Endothelial cell of umbilical vein (primary cell): Measurements from ENCODE around the gene IL17RB. TPM values are rescaled to one million over a fixed set of nuclear protein-coding genes. Genes with fewer than 3 reads are reported as not detected.

ENCODE experiments used
- BruUV-seq: library from RNA; stranded (reverse); fragments of 400-500 nt; replicated peaks from 2 replicates; lab custom pipeline; 2021; lab: Mats Ljungman, UMichigan
- CTCF ChIA-PET: fragments of 300-600, 350-600 bp; sonication (Branson Sonifier 250); formaldehyde crosslinking; loops from one replicate; lab custom pipeline; 2021; ENCODE audit warnings: antibody characterized with exemption, inconsistent platforms; lab: Charles Lee
- POLR2A ChIA-PET: fragments of 300-600, 350-600 bp; sonication (Branson Sonifier 250); formaldehyde crosslinking; loops from one replicate; lab custom pipeline; 2021; ENCODE audit warnings: antibody characterized with exemption, inconsistent platforms; lab: Charles Lee
- DNase-seq: peaks from one replicate; pipeline ENCODE4 v3.0.0-alpha.2; 2011; ENCODE audit warnings: low read depth, low spot score
- FAIRE-seq: peaks from 2 replicates; lab custom pipeline; 2011; peaks lifted over from hg19 to GRCh38; lab: Jason Lieb, UNC
- H2AFZ ChIP-seq: 2 replicates; pipeline ENCODE4 v1.6.0; 2012; ENCODE audit warnings: low read depth, low read length, control low read depth, inconsistent platforms
- H3K27ac ChIP-seq: 2 replicates; pipeline ENCODE4 v1.5.1; 2011; ENCODE audit warnings: low read depth, mild to moderate bottlenecking, control low read depth, low read length, moderate library complexity; ENCODE audit not compliant: insufficient read depth
- H3K27me3 ChIP-seq, 2 experiments: 2 replicates each; pipeline versions ENCODE4 v1.6.0 to v1.6.1; 2011; ENCODE audit warnings: low read length in 2 of 2, mixed read lengths in 1 of 2; ENCODE audit not compliant: control insufficient read depth in 2 of 2, insufficient read depth in 2 of 2
- H3K36me3 ChIP-seq, 2 experiments: 2 replicates in 1 of 2; 3 replicates in 1 of 2; pipeline ENCODE4 v1.5.1; 2011; ENCODE audit warnings: low read length in 2 of 2, mild to moderate bottlenecking in 1 of 2, moderate library complexity in 1 of 2; ENCODE audit not compliant: control insufficient read depth in 2 of 2, insufficient read depth in 2 of 2; ENCODE audit errors: extremely low read depth in 1 of 2
- H3K4me1 ChIP-seq: 3 replicates; pipeline ENCODE4 v1.5.1; 2011; ENCODE audit warnings: mild to moderate bottlenecking, low read length; ENCODE audit not compliant: control insufficient read depth, insufficient read depth; ENCODE audit errors: extremely low read depth
- H3K4me2 ChIP-seq: 2 replicates; pipeline ENCODE4 v1.6.1; 2011; ENCODE audit warnings: low read length, control low read depth, mixed read lengths; ENCODE audit not compliant: insufficient read depth
- H3K4me3 ChIP-seq, 3 experiments: fragments of 200-600 bp in 1 of 3; sonication (generic), shearing (Covaris generic) in 1 of 3; replicated peaks in 1 of 3; 2 replicates each; pipeline ENCODE4 v1.5.1; 2011 to 2016; ENCODE audit warnings: control low read depth in 3 of 3, low read length in 3 of 3, mild to moderate bottlenecking in 2 of 3, inconsistent platforms in 1 of 3, low read depth in 1 of 3, moderate library complexity in 1 of 3; ENCODE audit not compliant: insufficient read depth in 1 of 3
- H3K79me2 ChIP-seq: 2 replicates; pipeline ENCODE4 v1.6.0; 2012; ENCODE audit warnings: low read length, inconsistent platforms; ENCODE audit not compliant: control insufficient read depth, insufficient read depth
- H3K9ac ChIP-seq: replicated peaks from 2 replicates; pipeline ENCODE3; 2011; ENCODE audit warnings: low read length, control low read depth; ENCODE audit not compliant: insufficient read depth; ENCODE audit errors: extremely low read depth
- H3K9me1 ChIP-seq: replicated peaks from 3 replicates; pipeline ENCODE4 v1.6.0; 2011; ENCODE audit warnings: mild to moderate bottlenecking, low read length; ENCODE audit not compliant: control insufficient read depth, insufficient read depth; ENCODE audit errors: extremely low read depth
- H3K9me3 ChIP-seq: replicated peaks from 2 replicates; pipeline ENCODE4 v1.5.1; 2012; ENCODE audit warnings: low read length, inconsistent platforms; ENCODE audit not compliant: control insufficient read depth, insufficient read depth
- H4K20me1 ChIP-seq: replicated peaks from 2 replicates; pipeline ENCODE3; 2011; ENCODE audit warnings: mild to moderate bottlenecking, low read length; ENCODE audit not compliant: control insufficient read depth, insufficient read depth; ENCODE audit errors: extremely low read depth
- EZH2 ChIP-seq: IDR thresholded peaks from 2 replicates; pipeline ENCODE4 v1.6.1; 2012; ENCODE audit warnings: borderline replicate concordance, low read depth, mild to moderate bottlenecking, moderate library complexity, low read length, inconsistent platforms; ENCODE audit not compliant: severe bottlenecking
- FOS ChIP-seq: IDR thresholded peaks from 2 replicates; pipeline ENCODE4 v1.6.1; 2011; ENCODE audit warnings: mild to moderate bottlenecking, low read length, moderate library complexity, borderline replicate concordance; ENCODE audit not compliant: insufficient read depth
- GATA2 ChIP-seq: IDR thresholded peaks from 2 replicates; pipeline ENCODE4 v1.7.0; 2011; ENCODE audit warnings: low read depth, mild to moderate bottlenecking, moderate library complexity, mixed read lengths, low read length; ENCODE audit not compliant: insufficient read length, insufficient read depth
- JUN ChIP-seq: IDR thresholded peaks from 2 replicates; pipeline ENCODE4 v1.6.1; 2011; ENCODE audit warnings: borderline replicate concordance, low read depth; ENCODE audit not compliant: insufficient read length, insufficient read depth
- MYC ChIP-seq: IDR thresholded peaks from one replicate; pipeline ENCODE4 v1.6.1; 2011; ENCODE audit warnings: mild to moderate bottlenecking, low read depth, low read length
- POLR2A ChIP-seq: IDR thresholded peaks from 2 replicates; pipeline ENCODE4 v1.6.1; 2012; ENCODE audit warnings: low read depth, mild to moderate bottlenecking, control low read depth, low read length
- POLR2AphosphoS5 ChIP-seq: IDR thresholded peaks from 2 replicates; pipeline ENCODE4 v1.6.1; 2012; ENCODE audit warnings: low read depth, mild to moderate bottlenecking, control low read depth, low read length, moderate library complexity; ENCODE audit not compliant: insufficient read depth
- dilution Hi-C: fragments of 300-500 bp; cut with MboI; formaldehyde crosslinking; loops from one replicate; pipeline ENCODE4 v1.15.0; 2019; ENCODE audit warnings: low sequenced_read_pairs; ENCODE audit not compliant: extremely low pct_ligation_motif_present
- intact Hi-C: fragments of 100-400 bp; cut with micrococcal nuclease; formaldehyde crosslinking; loops from one replicate; pipeline ENCODE4 v1.10.0; 2022
- polyA plus RNA-seq, 4 experiments: library from polyadenylated mRNA; depleted of rRNA in 3 of 4; stranded (reverse) in 3 of 4; unstranded in 1 of 4; fragments of >200 nt; gene quantifications; 2 replicates each; pipeline versions ENCODE4 v1.2.1 to v1.2.3, GENCODE V29; 2011 to 2012; ENCODE audit warnings: missing spikeins in 1 of 4
- total RNA-seq: library from RNA; stranded (reverse); gene quantifications from 2 replicates; pipeline ENCODE4 v1.2.3, GENCODE V29; 2021
- TF ChIP-seq, protein P1 (sequence below): IDR thresholded peaks from 2 replicates; pipeline ENCODE4 v1.6.1; 2011; ENCODE audit not compliant: insufficient read depth, insufficient read length
- TF ChIP-seq, protein P2 (sequence below), 2 donors: IDR thresholded peaks; 1 replicate in 1 of 2; 2 replicates in 1 of 2; pipeline ENCODE4 v1.5.1; 2011; ENCODE audit warnings: low read length in 2 of 2, mild to moderate bottlenecking in 2 of 2, moderate library complexity in 2 of 2, control low read depth in 1 of 2, inconsistent platforms in 1 of 2, low read depth in 1 of 2; ENCODE audit not compliant: insufficient read depth in 1 of 2; ENCODE audit errors: extremely low read depth in 1 of 2

IL17RB gene
- total and polyA plus RNA-seq, 2 donors (not counting 3 experiments of a cell fraction or from before 2014, with no cell fraction given) = 0.04 TPM; not detected in 1

DNA sequence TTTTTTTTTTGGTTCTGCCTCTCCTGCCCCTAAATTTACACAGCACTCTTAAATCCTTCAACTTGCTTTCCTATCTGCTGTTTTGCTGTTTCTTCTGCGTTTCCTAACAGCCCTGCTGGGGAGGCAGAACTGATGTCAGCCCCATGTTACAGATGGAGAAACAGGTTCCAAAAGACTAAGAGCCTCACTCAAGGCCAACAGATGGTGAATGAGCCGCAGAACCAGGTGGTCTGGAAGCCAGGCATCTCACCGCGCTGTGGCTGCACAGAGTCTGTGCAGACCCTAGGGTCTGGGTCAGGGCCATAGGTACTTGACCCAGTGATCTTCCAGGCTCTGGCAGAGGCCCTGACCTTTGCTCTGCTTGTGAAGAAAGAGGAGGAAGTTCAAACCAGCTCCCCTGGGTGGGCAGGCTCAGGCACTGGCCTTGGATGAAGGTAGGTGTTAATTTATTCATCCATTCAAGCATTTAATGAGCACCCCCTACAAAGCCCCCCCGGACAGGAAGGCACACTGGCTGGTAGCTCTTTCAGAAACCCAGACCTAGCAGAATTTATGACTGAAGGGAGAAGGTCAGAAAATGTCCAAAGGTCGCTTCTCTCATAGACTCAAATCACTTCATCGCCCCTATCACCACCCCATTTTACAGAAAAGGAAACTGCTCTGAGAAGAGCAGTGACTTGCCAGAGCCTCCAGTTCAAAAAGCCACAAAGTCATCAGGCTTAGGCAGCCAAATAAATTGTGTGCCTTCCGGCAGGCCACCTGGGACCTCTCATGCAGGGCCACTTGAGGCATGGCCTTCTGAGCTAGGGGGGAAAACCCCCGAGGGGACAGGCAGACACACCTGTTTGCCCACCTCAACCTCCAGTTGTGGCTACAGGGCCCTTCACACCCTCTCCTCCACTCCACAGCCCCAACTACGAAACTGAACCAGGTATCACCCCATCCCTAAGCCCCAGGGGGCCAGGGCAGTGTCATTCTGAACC, 2.9 kb upstream of the IL17RB start:
- no peak overlapping the region for H3K4me2 ChIP-seq
- no peak overlapping the region for H2AFZ ChIP-seq
- no peaks in the 10 kb centered on the region for H3K79me2 ChIP-seq
- H3K27ac ChIP-seq = no peak overlapping the region
- dilution Hi-C loops = no loop called here
- H3K4me3 ChIP-seq = no peak overlapping the region
- peaks cover 27 to 32% of the 10 kb centered on the region in 2 experiments for H3K27me3 ChIP-seq
- H3K9ac ChIP-seq = no peak overlapping the region
- intact Hi-C loops = no loop called here
- CTCF ChIA-PET = no interaction called here
- no TSS peak for BruUV-seq
- DNase-seq (no peak), FAIRE-seq (no peak)
- no peaks in the 10 kb centered on the region for H3K4me1 ChIP-seq
- no peaks in the 10 kb centered on the region for H3K9me3 ChIP-seq
- no peaks in the 10 kb centered on the region for H3K36me3 ChIP-seq
- TF ChIP-seq POLR2A = no peak
- H4K20me1 ChIP-seq = no peaks in the 10 kb centered on the region
- POLR2A ChIA-PET = no interaction called here
- H3K9me1 ChIP-seq = no peaks in the 10 kb centered on the region

DNA sequence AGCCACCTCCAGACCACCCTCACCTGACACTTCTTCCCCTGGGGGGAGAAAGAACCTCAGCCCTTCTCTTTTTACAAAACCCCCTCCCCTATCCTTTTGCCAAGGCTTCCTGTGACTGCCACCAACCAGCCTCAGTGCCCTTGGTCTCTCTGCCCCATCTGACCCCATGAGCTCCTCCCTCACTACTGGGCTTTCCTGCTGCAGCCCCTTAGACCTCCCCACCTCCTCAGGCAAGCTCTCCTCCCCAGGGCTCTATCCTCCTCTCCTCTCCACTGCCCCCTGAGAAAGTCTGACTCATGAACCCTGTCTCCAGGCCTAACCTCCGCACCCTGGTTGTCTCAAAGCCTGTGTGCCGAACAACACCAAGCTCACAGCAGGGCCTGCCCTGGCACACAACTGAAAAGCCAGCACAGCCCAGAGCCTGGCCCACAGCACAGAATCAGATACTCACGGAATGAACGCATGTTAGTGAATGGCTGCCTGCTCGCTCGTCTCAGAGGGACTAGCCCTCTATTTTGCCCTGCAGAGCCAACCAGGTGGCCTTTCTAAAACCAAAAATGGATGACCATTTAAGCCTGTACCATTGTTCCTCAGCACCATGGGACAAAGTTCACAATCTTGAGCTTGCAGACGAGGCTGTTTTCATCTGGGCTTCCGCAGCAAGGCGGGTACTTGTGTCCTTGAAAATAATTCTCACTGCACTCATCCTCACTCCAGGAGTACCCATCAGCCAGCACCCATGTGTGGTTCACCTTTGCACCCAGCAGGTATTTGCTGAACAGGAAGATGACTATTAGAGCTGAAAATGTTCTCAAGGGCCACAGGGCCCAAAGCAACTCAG, 1.9 kb upstream of the IL17RB start:
- ChIA-PET CTCF (interaction anchor here (1.0 kb wide), 1 partner anchor 23 kb away, joined by 3 read pairs; no protein-coding TSS in a partner anchor), POLR2A (no interaction called here)
- Histone ChIP-seq H4K20me1 (no peaks in the 10 kb centered on the region), H3K9ac (no peak overlapping the region), H3K27ac (no peak overlapping the region), H3K79me2 (no peaks in the 10 kb centered on the region), H3K4me1 (no peaks in the 10 kb centered on the region), H2AFZ (no peak overlapping the region), H3K4me2 (no peak overlapping the region), H3K36me3 (no peaks in the 10 kb centered on the region), H3K27me3 (peaks cover 30 to 32% of the 10 kb centered on the region in 2 experiments), H3K9me3 (no peaks in the 10 kb centered on the region), H3K4me3 (no peak overlapping the region), H3K9me1 (no peaks in the 10 kb centered on the region)
- dilution Hi-C loops = no loop called here
- TF ChIP-seq GATA2 = no peak
- no peak for TF ChIP-seq FOS
- no peak for TF ChIP-seq POLR2AphosphoS5
- no peak for TF ChIP-seq EZH2
- no peak for TF ChIP-seq POLR2A
- no peak for TF ChIP-seq JUN
- TF ChIP-seq, protein P1, sequence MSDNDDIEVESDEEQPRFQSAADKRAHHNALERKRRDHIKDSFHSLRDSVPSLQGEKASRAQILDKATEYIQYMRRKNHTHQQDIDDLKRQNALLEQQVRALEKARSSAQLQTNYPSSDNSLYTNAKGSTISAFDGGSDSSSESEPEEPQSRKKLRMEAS = no peak
- TF ChIP-seq, protein P2, sequence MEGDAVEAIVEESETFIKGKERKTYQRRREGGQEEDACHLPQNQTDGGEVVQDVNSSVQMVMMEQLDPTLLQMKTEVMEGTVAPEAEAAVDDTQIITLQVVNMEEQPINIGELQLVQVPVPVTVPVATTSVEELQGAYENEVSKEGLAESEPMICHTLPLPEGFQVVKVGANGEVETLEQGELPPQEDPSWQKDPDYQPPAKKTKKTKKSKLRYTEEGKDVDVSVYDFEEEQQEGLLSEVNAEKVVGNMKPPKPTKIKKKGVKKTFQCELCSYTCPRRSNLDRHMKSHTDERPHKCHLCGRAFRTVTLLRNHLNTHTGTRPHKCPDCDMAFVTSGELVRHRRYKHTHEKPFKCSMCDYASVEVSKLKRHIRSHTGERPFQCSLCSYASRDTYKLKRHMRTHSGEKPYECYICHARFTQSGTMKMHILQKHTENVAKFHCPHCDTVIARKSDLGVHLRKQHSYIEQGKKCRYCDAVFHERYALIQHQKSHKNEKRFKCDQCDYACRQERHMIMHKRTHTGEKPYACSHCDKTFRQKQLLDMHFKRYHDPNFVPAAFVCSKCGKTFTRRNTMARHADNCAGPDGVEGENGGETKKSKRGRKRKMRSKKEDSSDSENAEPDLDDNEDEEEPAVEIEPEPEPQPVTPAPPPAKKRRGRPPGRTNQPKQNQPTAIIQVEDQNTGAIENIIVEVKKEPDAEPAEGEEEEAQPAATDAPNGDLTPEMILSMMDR (IDR thresholded peaks at IDR 0.05; ENCODE audit: extremely low read depth in 1 of 2, insufficient read depth in 1 of 2, low read depth in 1 of 2, low read length in 2 of 2) = no peak
- no peak for TF ChIP-seq MYC
- FAIRE-seq (no peak), DNase-seq (no peak)
- intact Hi-C loops = no loop called here
- no TSS peak for BruUV-seq
